ENCODE results near the gene BEST4.
"Not testable (repeated sequence)": the region's sequence is repeated elsewhere in the genome, so short reads cannot be mapped to it uniquely, and the experiment has no call there.

- not testable (repeated sequence) for TF ChIP-seq CTCF (conservative IDR thresholded peaks at IDR 0.05); ZFX (IDR thresholded peaks at IDR 0.05)
These were observed 49.0 kb downstream of the BEST4 start for GRCh38 chr1:44738953-44739306.

Data from C4-2B (cell line).